Coronary artery (tissue), 2 donors: ENCODE results near the gene DYNAP.

ENCODE experiments used
- DNase-seq: peaks from one replicate; pipeline ENCODE4 v3.0.0-alpha.2; 2017; ENCODE audit warnings: low spot score
- H3K27ac ChIP-seq, 2 donors: fragments of 200-600 bp; sonication (generic); one replicate each; pipeline ENCODE4 v1.5.1; 2016 to 2019
- H3K4me3 ChIP-seq: fragments of 200-600 bp; sonication (generic); 2 replicates; pipeline ENCODE4 v1.5.1; 2016; ENCODE audit warnings: mild to moderate bottlenecking, moderate library complexity
- TF ChIP-seq, protein P1 (sequence below): fragments of 200-600 bp; sonication (generic); IDR thresholded peaks from one replicate; pipeline ENCODE4 v1.5.1; 2019; ENCODE audit warnings: antibody characterized with exemption

Gene DYNAP, protein sequence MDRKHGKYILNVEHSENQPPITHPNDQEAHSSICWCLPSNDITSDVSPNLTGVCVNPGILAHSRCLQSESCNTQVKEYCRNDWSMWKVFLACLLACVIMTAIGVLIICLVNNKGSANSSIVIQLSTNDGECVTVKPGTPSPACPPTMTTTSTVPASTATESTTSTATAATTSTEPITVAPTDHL

DNA sequence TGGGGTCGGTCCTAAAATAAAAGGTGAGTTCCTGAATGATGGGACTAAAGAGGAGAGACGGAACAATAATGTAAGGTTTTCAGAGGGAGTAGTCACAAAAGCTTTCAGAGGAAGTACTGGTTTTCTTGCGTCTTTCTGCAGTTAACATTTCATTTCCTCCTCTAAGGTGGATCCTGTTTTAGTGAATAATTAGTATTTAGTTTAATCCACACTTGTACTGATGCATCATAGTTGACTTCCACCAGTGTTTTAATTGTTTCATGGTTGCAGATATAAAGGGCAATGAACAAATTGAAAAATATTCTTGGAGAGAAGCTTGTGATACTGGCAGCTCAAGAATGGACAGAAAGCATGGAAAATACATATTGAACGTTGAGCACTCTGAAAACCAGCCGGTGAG is at the start of gene DYNAP:
Gene DYNAP, plus strand, starts transcription at position 301 of the 400 bp plus-strand sequence. Its CDS starts 38 bp downstream, at position 339.
- H3K27ac ChIP-seq: no peak within 1 kb of the TSS
- TF ChIP-seq, protein P1, sequence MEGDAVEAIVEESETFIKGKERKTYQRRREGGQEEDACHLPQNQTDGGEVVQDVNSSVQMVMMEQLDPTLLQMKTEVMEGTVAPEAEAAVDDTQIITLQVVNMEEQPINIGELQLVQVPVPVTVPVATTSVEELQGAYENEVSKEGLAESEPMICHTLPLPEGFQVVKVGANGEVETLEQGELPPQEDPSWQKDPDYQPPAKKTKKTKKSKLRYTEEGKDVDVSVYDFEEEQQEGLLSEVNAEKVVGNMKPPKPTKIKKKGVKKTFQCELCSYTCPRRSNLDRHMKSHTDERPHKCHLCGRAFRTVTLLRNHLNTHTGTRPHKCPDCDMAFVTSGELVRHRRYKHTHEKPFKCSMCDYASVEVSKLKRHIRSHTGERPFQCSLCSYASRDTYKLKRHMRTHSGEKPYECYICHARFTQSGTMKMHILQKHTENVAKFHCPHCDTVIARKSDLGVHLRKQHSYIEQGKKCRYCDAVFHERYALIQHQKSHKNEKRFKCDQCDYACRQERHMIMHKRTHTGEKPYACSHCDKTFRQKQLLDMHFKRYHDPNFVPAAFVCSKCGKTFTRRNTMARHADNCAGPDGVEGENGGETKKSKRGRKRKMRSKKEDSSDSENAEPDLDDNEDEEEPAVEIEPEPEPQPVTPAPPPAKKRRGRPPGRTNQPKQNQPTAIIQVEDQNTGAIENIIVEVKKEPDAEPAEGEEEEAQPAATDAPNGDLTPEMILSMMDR: no peak
- DNase-seq: no peak
- H3K4me3 ChIP-seq: no peak within 1 kb of the TSS

DNA sequence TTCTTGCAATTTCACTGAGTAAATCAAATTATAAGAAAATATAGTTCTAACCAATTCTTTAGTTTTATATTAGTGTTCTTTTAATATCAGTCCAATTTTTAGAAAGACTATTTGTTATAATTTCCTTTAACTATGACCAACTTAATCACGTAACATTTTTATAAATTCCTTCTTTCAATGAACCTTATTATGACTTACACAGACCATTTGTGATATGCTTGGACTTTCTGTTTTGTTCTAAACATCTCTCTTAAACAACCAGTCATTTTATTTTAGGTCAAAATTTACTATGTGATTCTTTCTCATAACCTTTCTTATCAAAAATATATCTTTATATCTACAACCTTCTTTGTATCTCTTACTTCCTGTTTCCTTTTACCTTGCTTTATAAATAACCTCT is 39.5 kb upstream of the DYNAP start:
- TF ChIP-seq, protein P1: no peak

DNA sequence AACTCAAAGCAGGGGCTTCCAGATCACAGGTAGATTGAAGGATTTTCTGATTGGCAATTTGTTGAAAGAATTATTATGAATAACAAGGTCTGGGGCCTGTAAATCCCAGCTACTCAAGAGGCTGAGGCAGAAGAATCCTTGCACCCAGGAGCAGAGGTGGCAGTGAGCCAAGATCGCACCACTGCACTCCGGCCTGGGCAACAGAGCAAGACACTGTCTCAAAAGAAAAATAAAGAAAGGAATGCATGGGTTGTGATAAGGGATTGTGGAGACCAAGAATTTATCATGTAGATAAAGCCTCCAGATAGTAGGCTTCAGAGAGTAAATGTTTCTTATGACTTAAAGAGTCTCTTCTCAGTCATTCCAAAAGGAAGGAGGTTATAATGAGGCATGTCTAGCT is 35.8 kb upstream of the DYNAP start:
- Histone ChIP-seq H3K4me3 (no peak overlapping the region), H3K27ac (no peak overlapping the region)
- TF ChIP-seq, protein P1: no peak
- DNase-seq: no peak

More for the DNA sequence above, 39.5 kb upstream of the DYNAP start:
- Histone ChIP-seq H3K4me3 (no peak overlapping the region), H3K27ac (no peak overlapping the region)
- DNase-seq: no peak

DNA sequence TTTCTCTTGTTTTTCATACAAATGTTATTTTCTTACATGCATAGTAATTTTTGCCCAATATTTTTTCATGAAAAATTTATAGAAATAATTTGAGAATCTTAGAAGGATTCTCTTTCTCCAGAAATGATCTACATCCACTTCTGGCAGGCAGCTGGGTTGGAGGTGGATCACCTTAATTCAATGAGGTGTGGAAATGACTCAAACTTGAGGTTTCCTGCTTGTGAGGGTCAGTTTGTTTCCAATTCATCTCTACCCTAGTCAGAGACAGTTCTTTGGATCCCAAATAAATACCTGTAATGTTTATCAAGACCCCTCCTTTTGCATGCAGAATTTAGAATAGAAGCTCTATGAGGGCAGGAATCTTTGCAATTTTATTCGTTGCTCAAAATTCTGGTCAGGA is 35.0 kb upstream of the DYNAP start:
- Histone ChIP-seq H3K27ac (no peak overlapping the region), H3K4me3 (no peak overlapping the region)
- DNase-seq: no peak
- TF ChIP-seq, protein P1: no peak

DNA sequence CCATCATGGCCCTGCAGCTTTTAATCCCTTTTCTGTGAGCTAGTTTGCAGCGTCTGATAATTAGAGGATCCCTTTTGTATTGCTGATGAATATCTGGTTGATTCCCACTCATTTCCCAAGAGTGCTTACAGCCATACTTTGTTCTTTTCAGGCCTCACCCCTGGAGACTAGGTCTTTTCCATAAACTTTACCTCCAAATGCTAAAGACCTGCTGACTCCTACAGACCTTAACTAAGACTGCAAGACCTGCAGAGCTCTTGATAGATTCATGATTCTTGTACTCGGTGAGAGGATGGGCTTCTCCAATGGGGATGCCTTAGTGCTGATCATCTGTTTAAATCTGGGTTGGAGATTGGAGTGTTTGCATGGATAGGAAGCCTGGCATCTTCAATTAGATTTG is 33.1 kb upstream of the DYNAP start:
- no peak for DNase-seq
- Histone ChIP-seq H3K27ac (no peak overlapping the region), H3K4me3 (no peak overlapping the region)
- TF ChIP-seq, protein P1: no peak

DNA sequence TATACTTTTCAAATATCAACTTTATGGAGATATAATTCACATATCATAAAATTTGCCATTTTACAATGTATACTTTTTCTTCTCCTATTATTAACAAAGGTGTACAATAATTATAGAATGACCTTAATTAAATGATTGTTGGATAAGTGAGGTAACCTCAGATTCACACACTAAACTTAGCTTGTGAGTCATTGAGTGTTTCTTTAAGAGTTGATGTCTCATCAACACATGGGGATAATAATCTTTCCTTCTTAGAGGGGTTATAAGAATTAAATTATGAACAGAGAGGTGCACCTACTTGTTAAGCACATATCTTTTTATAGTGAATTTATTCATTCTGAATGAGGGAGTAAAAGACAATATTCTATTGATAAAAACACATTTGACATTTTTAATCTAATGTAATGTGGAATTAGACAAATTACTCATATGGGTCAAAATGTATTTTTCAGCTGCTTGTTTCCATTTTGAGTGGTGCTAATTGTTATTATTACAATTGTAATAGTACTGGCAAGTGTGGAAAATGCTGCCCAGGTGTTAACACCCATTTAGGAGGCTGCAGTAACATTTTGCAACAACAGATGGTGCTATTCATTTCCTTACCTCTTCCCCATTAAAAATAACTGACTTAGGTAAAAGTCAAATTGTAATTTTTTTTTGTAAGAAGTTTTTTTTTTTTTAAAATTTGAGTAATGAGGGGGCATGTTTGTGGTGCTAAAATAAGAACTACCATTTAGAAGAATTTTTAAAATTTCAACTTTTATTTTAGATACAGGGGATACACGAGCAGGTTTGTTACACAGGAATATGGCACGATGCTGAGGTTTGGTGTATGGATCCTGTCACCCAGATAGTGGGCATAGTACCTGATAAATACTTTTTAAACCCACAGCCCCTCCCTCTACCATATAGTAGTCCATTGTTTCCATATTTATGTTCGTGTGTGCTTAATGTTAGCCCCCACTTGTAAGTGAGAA is 32.1 kb upstream of the DYNAP start:
- DNase-seq: no peak
- Histone ChIP-seq H3K4me3 (no peak overlapping the region), H3K27ac (no peak overlapping the region)
- TF ChIP-seq, protein P1: no peak
